Activated naive CD8-positive, alpha-beta T cell treated with anti-CD3 and anti-CD28 coated beads, Interleukin-2, amount 50 U/mL, for 16 hours (primary cell): Measurements from ENCODE around the gene RFTN1.

Source experiments
- DNase-seq: peaks from one replicate; pipeline ENCODE4 v3.0.0-alpha.2; 2020; ENCODE audit warnings: low read depth, low spot score

Gene RFTN1

DNA sequence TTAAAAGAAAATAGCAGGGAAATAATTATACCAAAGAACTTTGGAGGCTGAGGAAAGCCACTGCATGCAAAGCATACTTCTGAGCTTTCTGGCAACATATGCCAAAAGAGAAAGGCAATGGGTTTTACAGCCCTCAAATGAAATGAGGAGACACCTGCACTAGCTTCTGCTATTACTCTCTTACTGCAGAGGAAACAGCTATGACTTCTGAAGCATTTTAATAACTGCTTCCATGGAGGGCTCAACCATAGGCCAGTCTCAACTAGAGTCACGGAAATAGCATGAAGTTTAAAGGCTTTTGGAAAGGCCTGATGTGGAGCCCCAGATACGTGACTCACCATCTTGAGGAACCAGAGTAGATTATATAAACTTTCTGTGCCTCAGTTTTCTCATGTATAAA is 133.7 kb downstream of the RFTN1 start:
- no peak for DNase-seq

DNA sequence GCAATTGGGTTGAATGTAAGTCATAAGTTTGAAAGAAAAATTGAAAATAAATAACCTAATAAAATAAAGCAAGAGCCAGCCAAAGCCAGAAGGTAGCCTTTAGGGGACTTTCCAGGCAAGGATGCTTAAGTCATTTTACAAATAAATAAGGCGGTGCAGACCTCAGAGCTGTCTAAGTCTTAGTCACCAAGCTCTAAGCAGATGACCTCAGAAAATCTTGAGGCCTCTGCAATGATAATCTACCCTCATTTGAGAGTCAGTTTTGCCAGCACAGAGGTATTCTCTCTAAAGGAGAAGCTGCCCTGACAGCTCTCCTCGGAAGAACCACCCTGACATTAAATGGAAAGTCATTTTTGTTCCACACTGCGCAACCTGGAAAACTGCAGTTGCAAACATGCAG is 134.6 kb downstream of the RFTN1 start:
- no peak for DNase-seq

DNA sequence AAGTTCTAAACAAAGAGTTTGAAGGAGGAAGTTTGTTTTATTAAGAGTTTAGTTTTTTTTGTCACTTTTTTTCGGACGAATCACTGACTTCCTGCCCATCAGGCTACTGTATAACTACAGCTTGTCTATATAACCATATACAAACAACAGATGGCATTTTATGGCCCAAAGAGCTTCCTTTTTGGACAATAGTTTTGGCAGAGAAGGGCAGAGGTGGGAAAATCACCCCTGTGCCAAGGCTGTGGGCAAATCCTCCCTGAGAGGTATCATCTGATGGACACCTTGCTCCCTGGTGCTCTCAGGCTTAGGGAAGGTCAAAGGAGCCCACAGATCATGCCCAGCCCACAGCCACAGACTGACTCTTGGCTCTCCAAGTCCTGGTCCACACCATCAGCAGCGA is 135.1 kb downstream of the RFTN1 start:
- no peak for DNase-seq

DNA sequence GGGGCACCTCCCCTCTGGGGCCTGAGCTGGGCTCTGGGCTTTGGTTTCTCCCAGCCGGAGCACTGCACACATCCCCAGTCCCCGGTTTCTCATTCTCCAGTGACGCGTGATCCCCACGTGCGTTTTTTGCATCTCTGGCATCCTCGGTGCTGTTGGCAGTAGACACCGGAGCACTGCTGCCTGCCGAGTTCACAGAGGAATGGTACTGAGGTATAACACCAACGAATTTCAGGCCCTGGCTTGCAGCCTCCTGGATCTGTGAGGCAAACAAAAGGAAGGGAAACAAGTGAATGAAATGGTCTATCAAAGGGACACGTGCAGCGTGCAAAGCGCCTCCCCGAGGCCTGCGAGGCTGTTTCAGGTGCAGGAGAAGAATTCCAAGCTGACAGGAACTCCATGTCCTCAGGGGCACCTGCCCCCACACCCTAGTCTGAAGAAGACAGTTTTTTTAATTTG is 135.6 kb downstream of the RFTN1 start:
- DNase-seq: no peak

DNA sequence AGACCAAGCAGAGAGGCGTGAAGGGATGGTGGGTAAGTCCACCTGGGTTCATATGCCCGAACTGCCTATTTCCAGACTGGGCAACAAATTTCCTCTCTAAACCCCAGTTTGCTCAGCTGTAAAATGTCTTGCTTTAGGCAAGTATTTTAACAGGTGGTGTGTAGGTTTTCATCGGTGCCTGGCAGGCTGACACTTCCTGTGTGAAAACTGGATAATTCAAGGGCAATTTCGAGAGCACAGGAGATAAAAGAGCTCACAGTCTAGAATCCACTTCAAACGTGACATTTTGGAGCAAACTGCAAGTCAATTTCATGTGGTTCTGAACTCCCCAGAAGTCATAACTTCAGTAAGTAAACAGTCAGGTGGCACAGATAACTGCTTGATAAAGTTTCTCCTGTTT is 136.3 kb downstream of the RFTN1 start:
- no peak for DNase-seq

DNA sequence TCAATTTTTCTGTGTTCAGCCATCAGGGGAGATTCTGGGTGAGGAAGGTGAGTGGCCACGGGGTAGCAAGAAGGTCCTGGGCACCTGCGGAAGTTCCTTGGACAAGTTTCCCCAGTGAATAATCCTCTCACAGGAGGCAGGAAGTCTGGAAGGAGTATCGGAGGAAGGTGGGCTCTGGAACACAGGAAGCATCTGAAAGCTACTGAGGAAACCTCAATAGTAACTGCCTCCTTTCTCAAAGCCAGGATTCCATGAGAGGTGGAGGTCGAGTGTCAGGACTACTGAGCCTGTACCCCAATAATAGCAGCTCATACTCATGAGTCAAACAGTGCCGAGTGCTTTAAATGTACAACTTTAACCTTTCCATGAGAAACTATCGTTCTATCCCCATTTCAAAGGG is 137.6 kb downstream of the RFTN1 start:
- DNase-seq: no peak

DNA sequence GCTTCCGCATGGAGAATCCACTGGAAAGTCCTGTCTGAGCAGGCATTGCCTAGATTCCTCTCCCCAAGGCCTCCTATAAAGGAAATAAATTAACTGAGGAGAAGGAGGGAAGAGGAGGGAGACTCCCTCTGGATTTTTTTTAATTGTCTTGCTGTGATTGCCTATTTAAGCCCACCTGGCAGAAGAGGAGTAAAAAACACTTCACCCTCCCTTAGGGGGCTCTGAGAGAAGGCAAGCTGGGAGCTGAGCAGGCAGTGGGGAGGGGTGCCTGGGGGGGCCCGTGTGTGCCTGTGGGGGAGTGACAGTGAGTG is 138.6 kb downstream of the RFTN1 start:
- DNase-seq: no peak

DNA sequence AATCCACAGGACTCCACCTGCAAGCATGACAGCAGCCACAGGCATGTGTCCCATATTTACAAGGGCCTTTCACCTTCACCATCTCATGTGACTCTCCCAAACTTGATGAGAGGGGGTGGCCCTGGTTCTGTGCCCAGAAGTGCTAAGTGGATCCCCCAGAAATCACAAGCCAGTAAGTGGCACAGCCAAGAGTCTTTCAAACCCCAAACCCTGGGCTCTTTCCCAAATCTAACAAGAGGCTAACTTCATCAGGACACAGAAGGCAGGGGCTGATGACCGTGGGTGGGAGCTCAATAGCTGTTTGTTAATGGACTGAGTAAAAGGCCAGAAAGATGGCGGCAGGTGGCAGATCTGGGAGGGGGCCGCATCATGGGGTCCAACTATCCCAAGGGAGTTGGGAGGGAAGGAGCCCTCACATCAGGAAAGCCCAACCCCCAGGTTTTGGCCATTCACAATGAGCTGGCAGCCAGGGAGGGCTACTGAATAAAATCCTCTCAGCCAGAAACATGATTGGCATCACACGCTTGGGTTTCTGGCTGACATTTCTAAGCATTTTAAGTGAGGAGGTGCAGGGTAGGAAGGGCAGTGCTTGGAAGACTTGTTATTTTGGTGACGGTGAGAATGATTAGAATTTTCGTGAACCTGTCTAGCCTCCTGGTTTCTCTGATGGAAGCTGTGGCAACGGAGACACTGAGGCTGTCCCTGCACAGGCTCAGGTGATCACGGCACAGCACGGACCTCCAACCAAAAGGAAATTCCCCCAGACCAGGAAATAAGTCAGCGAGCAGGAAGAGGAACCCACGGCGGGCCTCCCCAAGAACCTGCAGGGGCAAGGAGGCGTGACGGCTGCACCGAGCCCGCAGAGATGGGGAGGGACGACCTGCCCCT is 139.2 kb downstream of the RFTN1 start:
- DNase-seq: no peak

DNA sequence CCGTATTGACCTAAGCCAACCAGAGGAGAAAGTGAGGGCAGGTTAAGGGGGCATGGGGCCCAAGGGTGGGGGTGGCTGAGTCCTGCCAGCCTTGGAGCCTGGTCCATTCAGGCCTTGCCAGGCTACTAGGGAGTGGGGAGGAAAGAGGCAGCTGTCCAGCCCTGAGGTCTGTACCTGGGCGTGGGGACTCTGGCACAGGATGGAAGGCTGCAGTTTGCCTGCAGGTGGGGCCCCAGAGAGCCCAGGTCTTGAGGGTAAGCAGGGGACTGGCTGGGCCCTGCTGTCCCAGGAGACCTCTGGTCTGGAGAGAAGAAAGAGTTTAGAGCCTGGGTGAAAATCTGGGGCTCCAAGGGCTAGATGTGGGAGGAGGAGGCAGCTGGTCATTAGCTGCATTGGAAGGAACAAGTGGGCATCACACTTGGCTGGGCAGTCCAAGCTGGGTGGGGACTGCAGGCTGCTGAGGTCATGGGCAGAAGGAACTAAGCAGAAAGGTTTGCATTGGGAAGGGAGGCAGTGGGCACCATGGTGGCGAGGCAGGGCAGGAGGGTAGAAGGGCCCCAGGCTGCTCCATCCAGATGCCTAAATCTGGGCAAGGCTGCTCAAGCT is 140.1 kb downstream of the RFTN1 start:
- no peak for DNase-seq

DNA sequence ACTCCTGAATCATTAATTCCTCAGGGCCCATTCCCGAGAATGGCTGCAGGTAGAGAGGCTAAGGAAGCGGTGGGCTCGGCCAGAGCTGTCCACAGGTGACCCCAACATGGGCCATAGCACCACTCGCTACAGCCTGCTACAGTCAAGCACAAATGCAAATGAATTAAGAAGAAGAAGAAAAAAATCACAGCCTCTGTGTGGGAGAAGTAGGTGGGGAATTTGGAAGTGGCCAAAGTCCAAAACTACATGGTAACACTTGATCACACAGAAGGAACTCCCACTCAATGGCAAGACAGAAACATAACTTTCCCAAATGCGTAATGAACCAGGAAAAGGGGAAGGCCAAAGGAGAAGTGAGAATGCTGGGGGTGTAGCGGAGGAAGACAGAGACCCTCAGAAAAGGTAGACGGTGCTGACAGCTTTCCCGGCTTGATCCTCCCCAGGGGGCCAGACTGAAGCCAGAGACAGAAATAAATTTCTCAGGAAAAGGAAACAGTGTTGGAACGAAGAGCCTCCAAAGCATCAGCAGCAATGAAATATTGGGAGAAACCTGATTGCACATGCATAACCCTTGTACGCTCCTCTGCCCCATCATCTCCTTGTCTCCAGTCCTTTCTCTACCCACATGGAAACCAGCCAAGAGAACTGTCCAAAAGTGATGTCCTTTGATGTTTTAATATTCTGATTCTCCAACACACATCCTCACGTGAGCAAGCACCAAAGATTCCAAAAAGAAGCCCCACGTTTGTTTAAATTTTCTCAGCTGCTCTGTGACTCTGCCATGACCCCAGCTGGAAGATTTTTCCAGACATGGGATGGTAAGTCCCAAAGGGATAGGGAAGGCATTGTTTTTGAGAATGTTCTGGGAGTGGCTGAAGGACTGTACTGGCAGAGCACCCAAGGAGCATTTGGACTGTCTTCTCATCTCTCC is 140.9 kb downstream of the RFTN1 start:
- DNase-seq: no peak

DNA sequence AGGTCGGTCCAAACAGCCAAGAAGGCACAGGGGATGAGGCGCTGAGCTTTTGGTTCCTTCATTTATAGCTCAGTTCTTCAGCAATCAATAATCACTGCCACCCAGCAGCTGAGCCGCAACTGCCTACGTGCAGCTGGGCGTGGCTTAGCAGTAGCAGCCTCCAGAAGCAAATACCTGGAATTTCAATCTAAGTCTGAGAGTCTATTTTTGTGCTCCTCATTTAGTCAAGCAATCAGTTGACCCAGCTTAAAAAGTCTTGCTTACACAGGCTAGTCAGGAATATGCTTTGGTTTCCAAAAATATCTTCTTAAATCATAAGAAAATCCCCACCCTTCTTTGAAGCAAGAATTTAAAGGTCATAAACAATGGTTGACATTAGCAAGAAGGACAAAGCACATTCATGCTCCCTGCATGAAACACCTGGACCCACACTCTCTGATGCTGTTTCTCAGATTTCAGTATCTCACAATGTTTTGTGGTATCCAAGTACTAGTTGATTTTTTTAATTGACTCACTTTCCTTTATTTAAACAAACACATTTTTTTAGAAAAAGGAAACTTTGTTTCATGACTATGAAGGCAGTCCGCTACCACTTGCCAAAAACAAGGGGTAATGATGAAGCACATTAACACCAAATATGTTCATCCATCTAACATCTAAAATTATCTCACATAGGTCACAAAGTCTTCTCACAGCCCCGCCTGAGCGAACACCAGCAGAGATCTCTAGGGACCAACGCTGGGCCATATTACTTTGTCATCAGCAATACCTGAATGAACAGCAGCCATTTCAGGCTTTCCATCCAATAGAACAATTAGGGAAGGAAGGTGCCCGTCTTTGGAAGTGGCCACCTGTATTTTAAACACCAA is 142.4 kb downstream of the RFTN1 start:
- DNase-seq: no peak

DNA sequence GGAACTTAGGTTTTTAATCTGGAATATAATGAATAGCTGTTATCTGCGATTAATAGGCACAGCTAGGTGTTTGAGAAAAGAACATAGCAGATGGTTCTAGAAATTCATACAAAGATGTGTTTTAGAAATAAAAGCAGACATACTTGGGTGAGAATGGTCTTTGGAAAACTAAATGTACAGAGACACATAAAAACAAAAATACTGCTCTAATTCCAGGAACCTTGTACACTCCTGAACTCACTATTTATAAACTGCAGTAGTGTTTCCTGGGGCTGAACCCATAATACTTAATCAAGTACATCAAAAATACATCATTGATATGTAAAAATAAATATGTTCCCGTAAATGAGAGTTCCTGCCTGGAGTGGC is 143.0 kb downstream of the RFTN1 start:
- DNase-seq: no peak

DNA sequence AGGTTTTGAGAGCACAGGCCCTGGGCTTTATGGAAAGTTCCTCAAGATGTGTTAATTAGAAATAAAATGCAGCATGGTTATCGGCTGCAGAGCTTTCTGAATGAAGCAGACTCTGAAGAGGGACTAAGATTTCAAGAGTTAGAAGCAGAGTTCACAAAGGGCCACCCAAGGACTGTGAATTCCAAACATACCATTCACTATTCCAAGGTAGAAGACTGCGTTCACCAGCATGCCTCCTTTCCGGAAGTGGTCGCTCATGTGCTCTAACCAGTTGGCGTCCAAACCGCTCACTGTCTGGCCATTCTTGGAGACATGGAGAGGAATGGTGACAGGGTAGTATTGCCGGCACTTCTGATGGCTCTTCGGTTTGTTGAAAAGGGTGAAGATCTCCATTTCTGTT is 143.6 kb downstream of the RFTN1 start:
- DNase-seq: no peak

DNA sequence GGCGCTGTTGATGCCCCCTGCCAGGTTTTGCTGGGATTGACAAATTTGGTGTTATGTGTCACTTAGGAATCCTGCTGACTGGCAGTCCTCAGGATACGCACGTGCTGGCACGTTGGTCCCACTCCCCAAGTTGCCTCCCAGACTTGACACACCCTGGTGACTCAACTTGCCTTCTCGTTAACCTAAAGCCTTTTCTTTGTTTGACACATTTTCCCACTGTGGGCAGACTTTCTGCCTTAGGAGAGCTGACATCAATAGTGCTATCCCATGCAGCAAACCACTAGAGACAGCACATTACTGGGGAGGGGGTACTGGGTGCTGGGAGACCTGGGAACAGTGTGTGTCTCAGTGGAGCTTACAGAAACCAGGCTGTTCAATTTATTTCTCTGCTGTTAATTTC is 144.2 kb downstream of the RFTN1 start:
- DNase-seq: no peak

DNA sequence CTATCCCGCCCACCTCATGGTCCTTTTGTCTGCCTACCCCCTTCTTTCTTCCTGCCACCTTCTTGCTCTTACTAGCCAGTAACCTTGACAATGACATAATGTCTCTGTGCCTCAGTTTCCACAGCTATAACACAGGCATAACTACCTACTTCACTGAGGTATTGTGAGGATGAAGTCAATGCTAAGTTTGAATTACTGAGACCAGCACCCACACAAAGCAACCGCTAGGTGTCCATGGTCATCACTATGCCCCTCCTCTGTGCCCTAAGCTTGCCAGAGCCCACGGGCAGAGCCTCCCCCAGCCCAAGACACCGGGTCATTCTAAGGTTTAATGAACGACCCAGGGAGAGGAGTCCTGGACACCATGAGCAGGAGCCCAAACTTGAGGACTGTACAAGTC is 146.9 kb downstream of the RFTN1 start:
- DNase-seq: no peak

DNA sequence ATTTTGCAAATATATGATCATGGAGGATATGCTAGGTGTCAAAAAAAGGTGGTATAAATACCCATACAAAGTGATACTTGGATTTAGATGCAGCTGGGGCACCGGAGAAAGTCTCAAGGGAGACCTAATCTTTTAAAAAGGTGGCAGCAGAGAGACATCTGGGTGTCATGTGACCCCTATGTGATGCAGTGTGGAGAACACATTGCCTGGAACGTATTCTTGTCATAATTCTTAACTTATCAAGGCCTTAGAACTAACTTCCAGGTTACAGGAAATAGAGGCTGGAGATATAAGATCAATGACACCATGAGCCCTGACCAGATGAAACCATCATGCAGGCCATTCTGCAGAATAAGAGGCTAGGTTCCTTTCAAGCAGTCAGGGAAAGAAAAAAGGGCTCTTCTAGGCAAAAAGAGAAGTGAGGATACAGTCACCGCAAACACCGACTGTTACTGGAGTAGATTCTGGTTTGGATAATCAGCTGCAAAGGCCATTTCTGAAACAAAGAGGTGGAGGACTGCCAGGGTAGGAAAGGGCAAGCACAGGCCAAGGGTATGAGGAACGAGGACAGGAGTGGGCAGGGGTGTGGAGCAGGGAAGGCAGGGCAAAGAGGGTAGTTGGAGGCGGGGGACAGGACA is 147.9 kb downstream of the RFTN1 start:
- DNase-seq: no peak

DNA sequence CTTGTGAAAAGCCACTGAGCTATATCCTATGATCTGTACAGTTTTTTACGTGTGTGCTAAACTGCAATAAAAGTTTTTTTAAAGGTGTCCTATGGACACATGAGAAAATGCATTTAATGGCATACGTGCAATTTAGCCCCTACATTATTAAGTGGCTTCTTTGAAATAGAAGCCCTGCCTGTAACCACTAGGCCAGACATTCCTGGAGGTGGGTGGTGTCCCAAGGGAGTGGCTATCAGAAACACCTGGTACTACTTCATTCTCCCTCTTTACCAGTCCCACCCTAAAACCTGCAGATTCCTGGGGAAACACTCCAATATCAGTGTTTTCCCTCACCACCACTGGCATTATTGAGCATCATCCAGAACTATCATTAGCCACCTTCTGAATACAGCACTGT is 148.5 kb downstream of the RFTN1 start:
- DNase-seq: no peak

DNA sequence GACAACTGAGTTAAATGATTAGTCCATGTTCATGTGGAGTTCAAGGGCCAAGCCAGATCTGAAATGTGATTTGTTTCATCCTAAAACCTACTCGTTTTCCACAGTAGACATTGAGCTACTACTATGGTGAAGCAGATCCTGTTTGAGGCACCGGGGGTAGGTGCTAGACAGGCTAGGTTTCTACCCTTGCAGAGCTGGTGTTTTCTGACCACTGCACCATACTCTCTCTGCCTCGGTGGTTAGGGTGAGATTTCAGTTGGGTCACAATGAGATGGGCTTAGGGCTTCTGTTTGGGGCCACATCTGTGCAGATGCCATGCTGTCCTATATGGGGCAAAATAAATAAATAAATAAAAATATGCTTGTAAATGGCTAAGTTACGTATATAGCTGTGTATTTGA is 149.2 kb downstream of the RFTN1 start:
- DNase-seq: no peak

DNA sequence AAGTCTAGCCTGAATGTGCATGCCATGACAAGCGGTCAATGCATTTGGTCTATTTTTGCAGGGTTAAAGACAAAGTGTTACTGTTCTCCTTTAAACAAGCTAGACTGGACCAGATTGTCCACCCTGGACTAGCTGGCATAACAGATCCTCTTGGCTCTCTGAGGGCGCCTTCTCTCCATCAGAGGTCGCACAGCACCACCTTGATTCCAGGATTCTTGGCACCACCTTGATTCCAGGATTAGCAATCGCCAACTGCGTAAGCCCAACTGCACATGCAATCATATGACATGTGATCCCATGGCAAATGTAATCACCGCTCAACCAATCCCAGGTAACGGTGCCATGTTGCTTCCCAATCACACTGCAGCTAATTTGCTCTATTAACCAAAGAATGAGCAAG is 149.9 kb downstream of the RFTN1 start:
- DNase-seq: no peak

DNA sequence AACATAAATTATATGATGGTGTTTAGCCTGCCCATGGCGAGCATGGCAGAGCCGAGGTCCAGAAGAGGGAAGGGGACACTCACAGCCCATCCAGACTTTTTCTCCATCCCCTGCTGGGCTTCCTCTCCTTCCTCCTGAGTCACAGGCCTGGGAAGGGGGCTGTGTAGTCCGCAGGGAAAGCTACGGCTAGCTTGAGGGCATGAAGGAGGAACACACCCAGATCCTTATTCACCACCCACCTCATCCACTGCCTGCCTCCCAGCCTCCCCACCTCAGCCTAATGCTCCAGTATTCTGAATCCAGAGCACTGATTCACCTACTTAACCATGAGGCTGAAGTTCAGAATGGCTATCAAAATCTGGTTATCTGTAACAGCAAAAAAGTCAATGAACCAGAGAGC is 150.7 kb downstream of the RFTN1 start:
- no peak for DNase-seq

DNA sequence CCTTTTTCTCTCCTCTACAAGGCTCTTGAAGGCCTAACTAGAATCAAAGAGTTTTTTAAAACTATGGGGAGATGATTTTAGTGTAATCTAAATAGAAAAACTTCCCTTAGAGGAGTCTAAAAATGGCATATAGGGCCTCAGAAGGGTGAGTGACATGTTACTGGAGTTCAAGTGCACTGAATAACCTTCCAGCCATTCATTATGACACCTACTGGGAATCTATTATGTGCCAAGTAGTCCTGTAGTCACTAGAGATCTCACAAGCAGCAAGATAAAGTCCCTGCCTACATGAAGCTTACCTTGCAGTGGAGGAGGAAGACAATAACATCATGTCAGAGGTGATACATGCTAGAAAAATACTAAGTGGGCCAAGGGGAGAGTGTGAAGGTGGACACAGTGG is 152.4 kb downstream of the RFTN1 start:
- no peak for DNase-seq
